ENCODE data around the gene PPP1R9B. TPM values are rescaled to one million over a fixed set of nuclear protein-coding genes. Genes with fewer than 3 reads are reported as not detected.
A peak's percentile ranks its signal among the peaks of the same experiment; 100 is the strongest.

Gene PPP1R9B
- total RNA-seq, 1 donor = 53.0 TPM

GRCh38 chr17:50161023-50161910 is 10.8 kb upstream of the PPP1R9B start:
- Histone ChIP-seq H3K4me1 (ENCODE audit: insufficient read depth, low read length) (peaks cover 34% of the 10 kb centered on the region), H3K27me3 (ENCODE audit: insufficient read depth, low read length) (no peaks in the 10 kb centered on the region), H3K9me3 (ENCODE audit: low read depth, low read length) (no peaks in the 10 kb centered on the region), H3K4me3 (ENCODE audit: low read length) (peak overlapping the region; percentile 37)

DNA sequence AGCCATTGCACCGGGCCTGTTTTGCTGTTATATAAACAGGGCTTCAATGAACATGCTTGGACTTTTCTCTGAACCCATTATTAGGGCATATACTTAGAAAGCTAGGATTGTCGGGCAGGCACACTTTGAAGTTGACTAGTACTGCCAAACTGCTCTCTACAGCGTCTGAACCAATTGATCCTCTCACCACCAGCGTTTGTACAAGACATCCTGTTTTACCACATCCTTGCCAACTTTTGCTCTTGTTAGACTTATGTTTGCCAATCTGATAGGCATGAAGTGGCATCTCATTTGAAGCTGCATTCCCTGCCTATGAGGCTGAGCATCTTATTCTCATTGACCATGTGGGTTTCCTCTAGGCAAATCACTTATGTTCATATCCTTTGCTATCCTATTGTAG is 7.4 kb upstream of the PPP1R9B start:
- H3K27me3 ChIP-seq (ENCODE audit: insufficient read depth, low read length) = no peaks in the 10 kb centered on the region
- H3K4me1 ChIP-seq (ENCODE audit: insufficient read depth, low read length) = peaks cover 55% of the 10 kb centered on the region
- no peaks in the 10 kb centered on the region for H3K9me3 ChIP-seq (ENCODE audit: low read depth, low read length)
- H3K4me3 ChIP-seq (ENCODE audit: low read length) = no peak overlapping the region

GRCh38 chr17:50155115-50155819 is 4.8 kb upstream of the PPP1R9B start:
- Histone ChIP-seq H3K27me3 (ENCODE audit: insufficient read depth, low read length) (no peaks in the 10 kb centered on the region), H3K9me3 (ENCODE audit: low read depth, low read length) (no peaks in the 10 kb centered on the region), H3K4me1 (ENCODE audit: insufficient read depth, low read length) (peaks cover 47% of the 10 kb centered on the region), H3K4me3 (ENCODE audit: low read length) (no peak overlapping the region)

- no peak overlapping the region for H3K4me3 ChIP-seq (ENCODE audit: low read length)
- no peaks in the 10 kb centered on the region for H3K27me3 ChIP-seq (ENCODE audit: insufficient read depth, low read length)
- H3K9me3 ChIP-seq (ENCODE audit: low read depth, low read length) = no peaks in the 10 kb centered on the region
- peaks cover 47% of the 10 kb centered on the region for H3K4me1 ChIP-seq (ENCODE audit: insufficient read depth, low read length)
These were observed 4.1 kb upstream of the PPP1R9B start for GRCh38 chr17:50154604-50155003.

- Histone ChIP-seq H3K4me3 (ENCODE audit: low read length) (no peak overlapping the region), H3K4me1 (ENCODE audit: insufficient read depth, low read length) (peaks cover 47% of the 10 kb centered on the region), H3K9me3 (ENCODE audit: low read depth, low read length) (no peaks in the 10 kb centered on the region), H3K27me3 (ENCODE audit: insufficient read depth, low read length) (no peaks in the 10 kb centered on the region)
These were observed 3.4 kb upstream of the PPP1R9B start for GRCh38 chr17:50153650-50154575.

- H3K9me3 ChIP-seq (ENCODE audit: low read depth, low read length) = no peaks in the 10 kb centered on the region
- H3K4me1 ChIP-seq (ENCODE audit: insufficient read depth, low read length) = peaks cover 44% of the 10 kb centered on the region
- no peaks in the 10 kb centered on the region for H3K27me3 ChIP-seq (ENCODE audit: insufficient read depth, low read length)
- no peak overlapping the region for H3K4me3 ChIP-seq (ENCODE audit: low read length)
These were observed 2.3 kb upstream of the PPP1R9B start for GRCh38 chr17:50152736-50153135.

DNA sequence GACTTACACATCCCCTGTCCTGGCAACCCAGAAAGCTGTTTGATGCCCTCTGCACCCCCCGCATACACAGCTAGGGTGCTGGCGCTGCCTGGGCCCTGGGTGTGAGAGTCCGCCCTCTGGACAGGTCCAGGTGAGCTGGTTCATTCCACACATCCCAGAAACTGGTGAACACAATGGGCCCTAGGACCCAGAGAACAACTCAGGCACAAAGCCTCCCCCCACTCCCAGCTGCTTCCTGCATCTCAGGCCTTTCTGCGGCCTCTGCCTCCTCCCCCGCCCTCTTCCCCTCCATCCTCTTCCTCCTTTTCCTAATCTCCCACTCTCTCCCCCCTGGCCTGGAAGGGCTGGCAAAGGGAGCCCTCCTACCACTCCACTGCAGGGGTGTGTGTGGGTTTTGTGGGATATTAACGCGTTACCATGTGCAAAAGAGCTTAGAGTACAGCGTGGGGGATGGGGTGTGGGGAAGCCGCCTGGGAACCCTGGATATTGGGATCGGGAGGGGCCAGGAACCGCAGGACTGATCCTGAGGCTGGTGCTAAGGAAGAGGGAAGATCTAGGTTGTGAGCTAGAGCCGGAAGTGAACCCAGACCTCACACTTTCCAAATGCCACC is 1.6 kb upstream of the PPP1R9B start:
- H3K9me3 ChIP-seq (ENCODE audit: low read depth, low read length) = no peaks in the 10 kb centered on the region
- H3K4me3 ChIP-seq (ENCODE audit: low read length) = peak overlapping the region; percentile 91
- peaks cover 49% of the 10 kb centered on the region for H3K4me1 ChIP-seq (ENCODE audit: insufficient read depth, low read length)
- no peaks in the 10 kb centered on the region for H3K27me3 ChIP-seq (ENCODE audit: insufficient read depth, low read length)

DNA sequence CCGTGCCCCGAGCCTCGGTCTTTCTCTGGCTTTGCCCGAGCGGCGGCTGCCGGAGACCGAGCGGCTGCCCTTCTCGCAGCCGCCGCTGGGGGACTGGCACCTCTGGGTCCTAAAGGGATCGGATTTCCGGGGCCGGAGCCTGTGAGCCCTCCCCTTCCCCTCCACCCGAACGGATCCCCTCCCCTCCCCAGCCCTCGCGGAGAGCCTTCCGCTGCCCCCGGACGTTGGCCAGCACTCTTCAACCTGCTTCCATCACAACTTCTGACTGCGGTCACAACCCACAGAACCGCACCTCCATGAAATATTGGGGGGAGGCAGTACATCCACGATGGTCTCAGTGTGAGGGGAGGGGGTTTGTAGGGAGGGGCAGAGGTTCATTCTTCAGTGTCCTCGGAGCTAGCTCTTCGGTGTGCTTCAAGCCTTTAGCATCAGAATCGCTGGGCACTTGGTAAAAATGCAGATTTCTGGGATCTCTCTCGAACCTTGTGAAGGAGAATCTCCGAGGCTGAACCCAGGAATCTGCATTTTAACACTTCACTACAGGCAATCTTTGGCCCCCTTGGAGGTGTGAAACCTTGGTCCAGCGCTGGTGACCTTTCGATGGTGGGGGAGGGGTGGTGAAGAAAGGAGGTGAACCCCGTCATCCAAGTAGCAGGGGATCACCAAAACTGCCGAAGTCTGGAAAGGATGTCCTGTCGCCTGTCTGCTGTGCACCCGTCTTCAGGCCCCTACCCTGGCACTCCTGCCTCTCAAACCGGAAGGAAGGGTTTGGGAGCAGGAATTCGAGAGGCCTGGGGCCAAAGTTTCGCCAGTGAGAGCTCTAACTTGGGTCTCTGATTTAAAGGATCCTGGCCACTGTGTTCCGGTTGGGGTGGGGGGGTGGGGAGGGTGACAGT is 812 bp upstream of the PPP1R9B start:
- Histone ChIP-seq H3K4me1 (ENCODE audit: insufficient read depth, low read length) (peaks cover 56% of the 10 kb centered on the region), H3K27me3 (ENCODE audit: insufficient read depth, low read length) (no peaks in the 10 kb centered on the region), H3K4me3 (ENCODE audit: low read length) (peak overlapping the region; percentile 91), H3K9me3 (ENCODE audit: low read depth, low read length) (no peaks in the 10 kb centered on the region)

- peaks cover 62% of the 10 kb centered on the region for H3K4me1 ChIP-seq (ENCODE audit: insufficient read depth, low read length)
These were observed 792 bp downstream of the PPP1R9B start for GRCh38 chr17:50149417-50150353.

DNA sequence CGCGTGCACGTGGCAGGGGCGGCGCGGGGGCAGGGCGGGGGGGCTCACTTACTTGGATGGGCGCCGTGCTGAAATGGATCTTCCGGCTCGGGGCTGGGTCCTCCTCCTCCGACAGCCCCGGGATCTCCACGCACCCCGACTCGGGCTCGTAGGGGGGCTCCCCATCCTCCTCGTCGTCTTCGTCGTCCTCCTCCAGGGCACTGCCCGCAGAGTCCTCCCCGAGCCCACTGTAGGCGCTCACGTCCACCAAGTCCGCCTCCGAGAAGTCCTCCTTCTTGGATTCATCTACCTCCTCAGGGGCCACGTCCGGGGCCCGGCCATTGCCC is 1.4 kb downstream of the PPP1R9B start:
- no peaks in the 10 kb centered on the region for H3K27me3 ChIP-seq (ENCODE audit: insufficient read depth, low read length)
- H3K9me3 ChIP-seq (ENCODE audit: low read depth, low read length) = no peaks in the 10 kb centered on the region
- H3K4me1 ChIP-seq (ENCODE audit: insufficient read depth, low read length) = peaks cover 62% of the 10 kb centered on the region
- H3K4me3 ChIP-seq (ENCODE audit: low read length) = peak overlapping the region; percentile 91

More at GRCh38 chr17:50149417-50150353, 792 bp downstream of the PPP1R9B start:
- H3K4me3 ChIP-seq (ENCODE audit: low read length) = peak overlapping the region; percentile 91
- no peaks in the 10 kb centered on the region for H3K9me3 ChIP-seq (ENCODE audit: low read depth, low read length)
- no peaks in the 10 kb centered on the region for H3K27me3 ChIP-seq (ENCODE audit: insufficient read depth, low read length)

GRCh38 chr17:50148226-50149090 is 2.0 kb downstream of the PPP1R9B start:
- Histone ChIP-seq H3K4me1 (ENCODE audit: insufficient read depth, low read length) (peaks cover 62% of the 10 kb centered on the region), H3K27me3 (ENCODE audit: insufficient read depth, low read length) (no peaks in the 10 kb centered on the region), H3K4me3 (ENCODE audit: low read length) (peak overlapping the region; percentile 91), H3K9me3 (ENCODE audit: low read depth, low read length) (no peaks in the 10 kb centered on the region)

DNA sequence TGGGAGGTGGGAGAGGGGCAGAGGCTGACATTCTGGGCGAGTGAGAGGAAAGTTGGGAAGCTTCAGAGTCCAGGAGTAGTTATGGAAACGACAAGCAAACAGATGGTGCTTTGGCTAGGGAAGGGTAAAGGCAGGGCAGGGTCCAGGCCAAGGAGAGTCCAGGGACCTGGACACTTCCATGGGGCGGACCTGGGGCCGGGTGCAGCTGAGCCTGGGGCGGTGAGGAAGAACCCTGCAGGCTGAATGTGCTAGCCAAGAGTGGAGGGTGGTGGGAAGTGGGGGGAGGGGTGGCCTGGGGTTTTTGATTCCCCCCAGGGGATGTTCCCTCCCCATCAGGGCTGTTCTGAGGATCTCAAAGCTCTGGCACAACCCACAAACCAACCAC is 2.6 kb downstream of the PPP1R9B start:
- Histone ChIP-seq H3K4me1 (ENCODE audit: insufficient read depth, low read length) (peaks cover 61% of the 10 kb centered on the region), H3K4me3 (ENCODE audit: low read length) (peak overlapping the region; percentile 91), H3K27me3 (ENCODE audit: insufficient read depth, low read length) (no peaks in the 10 kb centered on the region), H3K9me3 (ENCODE audit: low read depth, low read length) (no peaks in the 10 kb centered on the region)
